ENCODE data around the gene LIMS1. TPM values are rescaled to one million over a fixed set of nuclear protein-coding genes. Genes with fewer than 3 reads are reported as not detected.

LIMS1 gene
- total RNA-seq, 1 donor from 2014 or later, result 19.4 TPM

- no peak for DNase-seq (ENCODE audit: low spot score)
- Mint-ChIP-seq H3K27me3 (ENCODE audit: insufficient read depth, low read depth) (no peaks in the 10 kb centered on the region), H3K4me1 (no peaks in the 10 kb centered on the region), H3K36me3 (peaks cover 7% of the 10 kb centered on the region), H3K4me3 (no peak overlapping the region), H3K9me3 (peaks cover 26% of the 10 kb centered on the region), H3K27ac (no peak overlapping the region)
- no peak overlapping the region for H3K4me2 ChIP-seq
- no peak overlapping the region for H3K9ac ChIP-seq
- H3K4me3 ChIP-seq, result no peak overlapping the region
- no peak overlapping the region for H3K27ac ChIP-seq
- H3K36me3 ChIP-seq, result no peaks in the 10 kb centered on the region
- H3K79me2 ChIP-seq (ENCODE audit: low read depth), result peaks cover 23% of the 10 kb centered on the region
- no peak for TF ChIP-seq EZH2 (IDR thresholded peaks at IDR 0.05)
- TF ChIP-seq CTCF (IDR thresholded peaks at IDR 0.05), result no peak
- no peak for TF ChIP-seq EZH2phosphoT487 (IDR thresholded peaks at IDR 0.05)
- H3F3A ChIP-seq (ENCODE audit: low read depth), result no peaks in the 10 kb centered on the region
- H3K27me3 ChIP-seq, result no peaks in the 10 kb centered on the region
- no peaks in the 10 kb centered on the region for H3K4me1 ChIP-seq
- H2AFZ ChIP-seq (replicated peaks), result no peak overlapping the region
- H3K9me3 ChIP-seq (ENCODE audit: low read depth), result no peaks in the 10 kb centered on the region
- H4K20me1 ChIP-seq (ENCODE audit: low read depth), result no peaks in the 10 kb centered on the region
Observed at GRCh38 chr2:108602422-108602821, 68.2 kb downstream of the LIMS1 start.

- no peak overlapping the region for H3K9ac ChIP-seq
- H3K79me2 ChIP-seq (ENCODE audit: low read depth), result peaks cover 28% of the 10 kb centered on the region
- H3K27me3 Mint-ChIP-seq (ENCODE audit: insufficient read depth, low read depth), result no peaks in the 10 kb centered on the region
Observed at GRCh38 chr2:108604196-108604595, 69.9 kb downstream of the LIMS1 start.

GRCh38 chr2:108605947-108606346 lies 71.7 kb downstream of the LIMS1 start:
- Histone ChIP-seq H3K36me3 (no peaks in the 10 kb centered on the region), H3K9me3 (ENCODE audit: low read depth) (no peaks in the 10 kb centered on the region), H3K79me2 (ENCODE audit: low read depth) (peaks cover 25% of the 10 kb centered on the region), H3K4me3 (no peak overlapping the region), H2AFZ (replicated peaks) (no peak overlapping the region), H4K20me1 (ENCODE audit: low read depth) (no peaks in the 10 kb centered on the region), H3K9ac (no peak overlapping the region), H3K4me2 (no peak overlapping the region), H3K27me3 (no peaks in the 10 kb centered on the region), H3K27ac (no peak overlapping the region), H3K4me1 (no peaks in the 10 kb centered on the region), H3F3A (ENCODE audit: low read depth) (no peaks in the 10 kb centered on the region)
- Mint-ChIP-seq H3K36me3 (peaks cover 6% of the 10 kb centered on the region), H3K4me1 (no peaks in the 10 kb centered on the region), H3K27ac (no peak overlapping the region), H3K27me3 (ENCODE audit: insufficient read depth, low read depth) (no peaks in the 10 kb centered on the region), H3K4me3 (no peak overlapping the region), H3K9me3 (peaks cover 19% of the 10 kb centered on the region)
- DNase-seq (ENCODE audit: low spot score), result no peak
- TF ChIP-seq CTCF (IDR thresholded peaks at IDR 0.05), result no peak
- TF ChIP-seq EZH2 (IDR thresholded peaks at IDR 0.05), result no peak
- TF ChIP-seq EZH2phosphoT487 (IDR thresholded peaks at IDR 0.05), result no peak

More at GRCh38 chr2:108604196-108604595, 69.9 kb downstream of the LIMS1 start:
- Histone ChIP-seq H3K9me3 (ENCODE audit: low read depth) (no peaks in the 10 kb centered on the region), H3F3A (ENCODE audit: low read depth) (no peaks in the 10 kb centered on the region), H3K27ac (no peak overlapping the region), H3K4me1 (no peaks in the 10 kb centered on the region), H3K36me3 (no peaks in the 10 kb centered on the region), H4K20me1 (ENCODE audit: low read depth) (no peaks in the 10 kb centered on the region), H2AFZ (replicated peaks) (no peak overlapping the region), H3K4me2 (no peak overlapping the region), H3K4me3 (no peak overlapping the region), H3K27me3 (no peaks in the 10 kb centered on the region)
- peaks cover 23% of the 10 kb centered on the region for H3K9me3 Mint-ChIP-seq
- H3K27ac Mint-ChIP-seq, result no peak overlapping the region
- no peak for TF ChIP-seq CTCF (IDR thresholded peaks at IDR 0.05)
- no peak for TF ChIP-seq EZH2 (IDR thresholded peaks at IDR 0.05)
- TF ChIP-seq EZH2phosphoT487 (IDR thresholded peaks at IDR 0.05), result no peak
- H3K4me1 Mint-ChIP-seq, result no peaks in the 10 kb centered on the region
- peaks cover 6% of the 10 kb centered on the region for H3K36me3 Mint-ChIP-seq
- no peak for DNase-seq (ENCODE audit: low spot score)
- no peak overlapping the region for H3K4me3 Mint-ChIP-seq
